ENCODE results near the gene GPATCH1. TPM values are rescaled to one million over a fixed set of nuclear protein-coding genes. Genes with fewer than 3 reads are reported as not detected.

GPATCH1 gene
- total RNA-seq, 3 donors from 2014 or later (not counting 1 experiment from before 2014, with no cell fraction given) = 9.1 to 15.0 (median 12.7) TPM

DNA sequence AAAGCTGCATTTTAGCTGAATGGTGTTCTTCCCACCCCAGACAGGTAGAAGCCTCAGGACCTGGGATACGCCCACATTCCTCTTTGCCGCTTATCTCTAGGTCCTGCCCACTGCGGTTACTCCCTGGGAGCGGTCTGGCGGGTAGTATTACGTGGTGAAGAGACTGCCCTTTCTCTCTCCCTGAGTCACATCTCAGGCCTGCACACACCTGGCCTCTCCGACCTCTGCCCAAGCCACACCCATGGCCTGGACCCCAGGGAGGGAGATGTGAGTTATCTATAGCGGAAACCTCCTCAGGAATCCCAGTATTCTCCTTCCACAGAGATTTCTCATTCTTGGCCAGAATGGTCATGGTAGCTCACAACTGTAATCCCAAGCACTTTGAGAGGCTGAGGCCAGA lies 33.6 kb upstream of the GPATCH1 start:
- Histone ChIP-seq H3K27me3 (ENCODE audit: control insufficient read depth, insufficient read depth, low read length) (peaks cover 2% of the 10 kb centered on the region), H3K9me3 (ENCODE audit: control insufficient read depth, insufficient read depth, low read length) (no peaks in the 10 kb centered on the region), H3K4me1 (ENCODE audit: control insufficient read depth, insufficient read depth, low read length) (no peaks in the 10 kb centered on the region), H3K36me3 (ENCODE audit: control insufficient read depth, insufficient read depth, low read length) (no peaks in the 10 kb centered on the region), H3K4me3 (ENCODE audit: low read length) (no peak overlapping the region), H3K27ac (ENCODE audit: low read length) (no peak overlapping the region)
- no peaks in the 10 kb centered on the region for H3K27me3 Mint-ChIP-seq (ENCODE audit: low read depth in 2 of 2)
- H3K36me3 Mint-ChIP-seq = no peaks in the 10 kb centered on the region
- DNase-seq (no peak), ATAC-seq (no peak)
- H3K9me3 Mint-ChIP-seq = no peaks in the 10 kb centered on the region
- H3K27ac Mint-ChIP-seq = no peak overlapping the region
- intact Hi-C loops (cut with micrococcal nuclease) = no loop called here
- H3K4me1 Mint-ChIP-seq = no peaks in the 10 kb centered on the region
- TF ChIP-seq, protein P1, sequence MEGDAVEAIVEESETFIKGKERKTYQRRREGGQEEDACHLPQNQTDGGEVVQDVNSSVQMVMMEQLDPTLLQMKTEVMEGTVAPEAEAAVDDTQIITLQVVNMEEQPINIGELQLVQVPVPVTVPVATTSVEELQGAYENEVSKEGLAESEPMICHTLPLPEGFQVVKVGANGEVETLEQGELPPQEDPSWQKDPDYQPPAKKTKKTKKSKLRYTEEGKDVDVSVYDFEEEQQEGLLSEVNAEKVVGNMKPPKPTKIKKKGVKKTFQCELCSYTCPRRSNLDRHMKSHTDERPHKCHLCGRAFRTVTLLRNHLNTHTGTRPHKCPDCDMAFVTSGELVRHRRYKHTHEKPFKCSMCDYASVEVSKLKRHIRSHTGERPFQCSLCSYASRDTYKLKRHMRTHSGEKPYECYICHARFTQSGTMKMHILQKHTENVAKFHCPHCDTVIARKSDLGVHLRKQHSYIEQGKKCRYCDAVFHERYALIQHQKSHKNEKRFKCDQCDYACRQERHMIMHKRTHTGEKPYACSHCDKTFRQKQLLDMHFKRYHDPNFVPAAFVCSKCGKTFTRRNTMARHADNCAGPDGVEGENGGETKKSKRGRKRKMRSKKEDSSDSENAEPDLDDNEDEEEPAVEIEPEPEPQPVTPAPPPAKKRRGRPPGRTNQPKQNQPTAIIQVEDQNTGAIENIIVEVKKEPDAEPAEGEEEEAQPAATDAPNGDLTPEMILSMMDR (IDR thresholded peaks at IDR 0.05) = no peak
- H3K4me3 Mint-ChIP-seq = no peak overlapping the region
- WGBS (ENCODE audit: insufficient coverage) = 84% methylated on average over 8 of the region's 8 CpGs

DNA sequence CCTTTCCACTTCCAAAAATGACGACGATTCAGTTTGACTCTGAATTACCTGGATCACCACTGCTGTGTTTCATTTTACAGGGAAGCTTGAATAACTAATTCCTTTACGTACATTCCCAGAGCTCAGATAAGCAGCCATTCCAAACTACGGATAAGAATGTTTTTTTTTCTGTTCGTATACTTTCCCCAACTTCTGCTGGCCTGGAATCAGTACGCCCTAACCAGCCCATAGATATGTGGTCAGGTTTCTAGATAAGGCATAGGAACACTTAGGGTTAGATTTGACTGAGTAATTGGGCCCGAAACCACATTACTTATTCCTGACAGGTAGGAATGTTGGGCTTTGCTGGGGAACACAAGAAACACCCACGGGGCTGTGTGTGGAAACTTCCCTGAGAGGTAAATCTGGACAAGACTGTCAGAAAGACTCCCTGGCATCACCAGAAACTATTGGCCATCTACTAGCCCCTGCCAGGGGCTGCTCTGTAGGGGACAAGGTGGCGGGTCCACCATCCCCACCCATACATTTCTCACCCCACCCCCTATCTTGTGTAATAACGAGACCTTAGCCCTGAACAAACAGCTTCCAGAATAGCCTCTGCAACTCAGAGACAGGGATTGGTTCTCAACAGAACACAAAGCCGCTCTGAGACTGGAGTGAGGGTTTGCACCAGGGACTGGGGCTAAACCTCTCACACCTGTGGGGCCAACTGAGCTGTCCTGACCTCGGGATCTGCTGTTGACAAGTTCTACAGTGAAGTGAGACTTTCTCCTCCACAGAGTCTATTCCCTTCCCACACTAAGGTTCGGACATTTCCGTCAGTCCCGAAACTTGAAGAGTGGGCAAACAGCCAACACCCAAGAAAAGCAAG lies 31.9 kb upstream of the GPATCH1 start:
- intact Hi-C loops (cut with micrococcal nuclease) = no loop called here

DNA sequence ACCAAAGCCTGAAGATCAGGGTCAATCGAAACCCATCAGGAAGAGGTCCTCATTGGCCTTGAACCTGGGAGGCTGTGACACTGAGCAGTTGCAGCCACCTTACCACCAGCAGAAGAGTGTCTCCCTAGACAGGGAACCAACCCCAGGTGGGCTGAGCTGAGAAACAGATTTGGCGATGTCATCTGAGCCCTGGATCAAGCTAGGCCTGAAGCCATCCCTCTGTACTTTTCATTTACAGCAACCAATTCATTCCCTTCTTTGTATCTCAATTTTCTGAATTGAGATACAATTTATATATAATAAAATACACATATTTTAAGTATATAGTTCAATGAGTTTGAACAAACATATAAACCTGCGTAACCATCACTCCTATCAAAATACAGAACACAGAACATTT lies 30.9 kb upstream of the GPATCH1 start:
- Histone ChIP-seq H3K9me3 (ENCODE audit: control insufficient read depth, insufficient read depth, low read length) (no peaks in the 10 kb centered on the region), H3K27ac (ENCODE audit: low read length) (no peak overlapping the region), H3K27me3 (ENCODE audit: control insufficient read depth, insufficient read depth, low read length) (peaks cover 2% of the 10 kb centered on the region), H3K4me1 (ENCODE audit: control insufficient read depth, insufficient read depth, low read length) (no peaks in the 10 kb centered on the region), H3K4me3 (ENCODE audit: low read length) (no peak overlapping the region), H3K36me3 (ENCODE audit: control insufficient read depth, insufficient read depth, low read length) (no peaks in the 10 kb centered on the region)
- DNase-seq = no peak
- ATAC-seq = no peak
- WGBS (ENCODE audit: insufficient coverage) = 97% methylated on average over 2 of the region's 3 CpGs
- Mint-ChIP-seq H3K4me1 (no peaks in the 10 kb centered on the region), H3K9me3 (no peaks in the 10 kb centered on the region), H3K36me3 (no peaks in the 10 kb centered on the region), H3K27ac (no peak overlapping the region), H3K27me3 (ENCODE audit: low read depth in 2 of 2) (no peaks in the 10 kb centered on the region), H3K4me3 (no peak overlapping the region)
- intact Hi-C loops (cut with micrococcal nuclease) = no loop called here
- TF ChIP-seq, protein P1 (IDR thresholded peaks at IDR 0.05) = no peak

More for the DNA sequence above, 31.9 kb upstream of the GPATCH1 start:
- no peak for ATAC-seq
- Mint-ChIP-seq H3K27ac (no peak overlapping the region), H3K4me3 (no peak overlapping the region), H3K9me3 (no peaks in the 10 kb centered on the region), H3K36me3 (no peaks in the 10 kb centered on the region), H3K4me1 (no peaks in the 10 kb centered on the region), H3K27me3 (ENCODE audit: low read depth in 2 of 2) (no peaks in the 10 kb centered on the region)
- WGBS (ENCODE audit: insufficient coverage) = 82% methylated on average over 15 of the region's 15 CpGs
- peaks cover 2% of the 10 kb centered on the region for H3K27me3 ChIP-seq (ENCODE audit: control insufficient read depth, insufficient read depth, low read length)
- no peak overlapping the region for H3K27ac ChIP-seq (ENCODE audit: low read length)
- H3K9me3 ChIP-seq (ENCODE audit: control insufficient read depth, insufficient read depth, low read length) = no peaks in the 10 kb centered on the region
- H3K36me3 ChIP-seq (ENCODE audit: control insufficient read depth, insufficient read depth, low read length) = no peaks in the 10 kb centered on the region
- H3K4me3 ChIP-seq (ENCODE audit: low read length) = no peak overlapping the region
- TF ChIP-seq, protein P1 (IDR thresholded peaks at IDR 0.05) = no peak
- no peak for DNase-seq
- H3K4me1 ChIP-seq (ENCODE audit: control insufficient read depth, insufficient read depth, low read length) = no peaks in the 10 kb centered on the region

Measured in natural killer cell (primary cell).